ENCODE results near the gene SEMA6D. TPM values are rescaled to one million over a fixed set of nuclear protein-coding genes. Genes with fewer than 3 reads are reported as not detected.

Gene SEMA6D
- total RNA-seq, 1 donor from 2014 or later = 1.8 TPM

DNA sequence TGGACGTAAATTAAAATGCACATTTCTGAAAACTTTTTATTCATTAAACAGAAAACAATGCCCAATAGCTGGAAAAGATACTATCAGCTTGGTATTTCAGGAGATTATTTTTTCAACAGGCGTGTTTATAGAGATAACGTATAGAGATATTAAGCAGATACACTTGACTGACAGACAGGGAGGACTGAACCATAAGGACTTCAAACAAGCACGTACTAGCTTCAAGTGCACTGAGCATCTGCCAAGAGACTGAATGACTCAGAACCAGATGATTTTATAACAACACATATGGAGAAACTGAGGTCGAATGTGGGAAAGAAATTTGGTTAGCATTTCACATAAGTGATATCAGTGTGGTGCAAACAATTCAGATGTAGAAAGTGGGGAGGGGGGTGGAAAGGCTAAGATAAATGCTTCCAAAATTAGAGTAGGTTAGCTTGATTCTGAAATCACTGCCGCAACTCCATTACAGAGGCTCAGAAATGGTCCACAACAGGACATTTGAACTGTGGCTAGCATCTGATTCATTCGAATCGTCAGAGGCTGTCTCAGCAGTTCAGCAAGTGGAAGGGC, 103.5 kb downstream of the SEMA6D start:
- no peak for TF ChIP-seq CTCF (IDR thresholded peaks at IDR 0.05; ENCODE audit: insufficient read depth, low read length, poor library complexity, severe bottlenecking)
- no peak for DNase-seq (ENCODE audit: low read depth)
- no peak overlapping the region for H3K4me3 ChIP-seq (ENCODE audit: low read depth, low read length)
- no peaks in the 10 kb centered on the region for H3K27me3 ChIP-seq (ENCODE audit: control insufficient read depth, insufficient read depth, low read length)
- H3K36me3 ChIP-seq (ENCODE audit: control insufficient read depth, insufficient read depth, low read length) = no peaks in the 10 kb centered on the region

DNA sequence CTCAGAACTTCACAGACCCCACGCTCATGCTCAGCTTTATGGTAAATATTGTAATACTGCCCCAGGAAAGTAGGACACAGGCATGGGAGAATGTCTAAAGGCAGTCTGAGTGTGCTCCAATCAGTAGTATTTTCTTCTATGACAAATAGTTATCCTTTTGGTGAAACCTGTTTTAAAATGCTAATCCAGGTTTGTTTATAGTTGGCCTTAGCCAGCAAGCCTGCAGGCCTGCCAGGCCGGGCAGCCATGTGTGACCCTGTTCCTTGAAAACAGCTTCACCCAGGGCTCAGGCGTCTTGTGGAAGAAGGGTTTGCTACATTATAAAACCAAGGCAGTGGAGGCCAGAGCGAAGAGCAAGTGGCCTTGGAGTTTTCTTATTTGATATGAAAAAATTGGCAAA, 104.7 kb downstream of the SEMA6D start:
- H3K4me3 ChIP-seq (ENCODE audit: low read depth, low read length) = no peak overlapping the region
- no peaks in the 10 kb centered on the region for H3K36me3 ChIP-seq (ENCODE audit: control insufficient read depth, insufficient read depth, low read length)
- peak; percentile 16 for DNase-seq (ENCODE audit: low read depth)
- no peak for TF ChIP-seq CTCF (IDR thresholded peaks at IDR 0.05; ENCODE audit: insufficient read depth, low read length, poor library complexity, severe bottlenecking)
- no peaks in the 10 kb centered on the region for H3K27me3 ChIP-seq (ENCODE audit: control insufficient read depth, insufficient read depth, low read length)

All from kidney epithelial cell (primary cell).